GM23248 (cell line): ENCODE measurements around the gene TRIO.

Source experiments
- EZH2 ChIP-seq: fragments of 200-600 bp; sonication (generic); IDR thresholded peaks from 2 replicates; pipeline ENCODE4 v1.6.1; 2018; ENCODE audit warnings: antibody characterized with exemption, mild to moderate bottlenecking; ENCODE audit not compliant: insufficient read depth, poor library complexity, severe bottlenecking
- EZH2phosphoT487 ChIP-seq: fragments of 200-600 bp; sonication (generic); IDR thresholded peaks from 2 replicates; pipeline ENCODE4 v1.6.1; 2018; ENCODE audit warnings: antibody characterized with exemption, moderate library complexity, mild to moderate bottlenecking, low read depth; ENCODE audit not compliant: insufficient read depth

DNA sequence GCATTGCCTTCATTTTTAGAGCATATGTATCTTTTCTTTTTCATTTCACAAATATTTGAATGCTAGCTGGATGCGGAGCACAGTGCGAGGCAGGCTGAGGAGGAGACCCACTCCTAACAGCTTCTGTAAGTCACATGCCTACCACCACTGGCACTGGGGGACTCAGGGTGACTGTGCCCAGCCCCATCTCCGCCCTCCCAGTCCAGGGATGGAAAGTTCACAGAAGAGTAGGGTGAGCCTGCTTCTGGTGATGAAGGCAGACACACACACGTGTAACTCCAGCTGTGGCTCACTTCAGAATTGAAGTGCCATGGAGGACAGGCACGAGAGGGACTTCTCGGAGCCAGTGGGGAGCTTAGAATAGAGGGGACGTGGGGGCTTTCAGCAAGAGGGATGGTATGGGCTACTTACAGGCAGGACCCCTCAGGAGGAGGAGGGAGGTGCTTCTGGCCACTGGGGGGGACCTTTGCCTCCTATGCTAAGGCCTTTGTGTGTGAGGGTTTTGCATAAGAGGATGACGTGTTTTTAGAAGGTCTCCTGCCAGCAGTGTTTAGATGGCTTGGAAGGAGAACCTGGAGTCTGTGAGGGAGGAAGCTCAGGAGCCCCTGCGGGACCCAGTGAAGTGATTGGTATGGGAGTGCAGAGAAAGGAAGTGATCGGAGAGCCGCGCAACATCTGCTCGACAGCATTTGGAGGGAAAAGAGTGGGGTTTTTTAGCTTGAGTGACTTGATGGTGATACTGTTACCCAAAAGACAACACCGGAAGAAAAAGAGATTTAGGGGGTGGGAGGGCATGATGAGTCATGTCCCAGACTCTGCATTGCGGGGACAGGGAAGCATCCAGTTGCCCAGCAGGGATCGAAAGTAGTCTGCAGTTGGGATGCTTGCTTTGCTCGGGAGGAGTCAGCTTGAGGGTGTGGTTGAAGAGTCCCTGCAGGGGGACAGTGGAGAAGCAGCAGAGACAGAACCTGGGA, 274.9 kb downstream of the TRIO start:
- TF ChIP-seq EZH2, result no peak
- no peak for TF ChIP-seq EZH2phosphoT487
